Airway epithelial cell (primary cell): Measurements from ENCODE around the gene VAMP5. TPM values are rescaled to one million over a fixed set of nuclear protein-coding genes. Genes with fewer than 3 reads are reported as not detected.

Experiments used
- total RNA-seq: library from RNA; depleted of rRNA; stranded (reverse); fragments of >200 nt; gene quantifications from 2 replicates; pipeline ENCODE4 v1.2.3, GENCODE V29; 2015

The VAMP5 gene
- total RNA-seq, result 1.9 and 2.3 TPM in 2 replicates

GRCh38 chr2:85584354-85584856, at the start of gene VAMP5:
Gene VAMP5 (plus strand): TSS chr2:85584431. CDS start chr2:85584491, 60 bp downstream.

GRCh38 chr2:85538507-85539360, 45.5 kb upstream of the VAMP5 start, which contains the start of gene MAT2A:
Gene MAT2A (plus strand): TSS chr2:85539168. CDS start chr2:85539288, 120 bp downstream.

GRCh38 chr2:85561280-85562212, 22.7 kb upstream of the VAMP5 start, which contains the start of gene GGCX:
Gene GGCX (minus strand): TSS chr2:85561493. CDS start chr2:85561428, 65 bp downstream.

GRCh38 chr2:85577386-85578242, 6.6 kb upstream of the VAMP5 start, which contains the start of gene VAMP8:
Gene VAMP8 (plus strand): TSS chr2:85577586. CDS start chr2:85577647, 61 bp downstream.

GRCh38 chr2:85595301-85596025, 11.2 kb downstream of the VAMP5 start, which contains the start of gene RNF181:
Gene RNF181 (plus strand): TSS chr2:85595745. CDS start chr2:85595764, 19 bp downstream.

GRCh38 chr2:85602476-85603234, 18.4 kb downstream of the VAMP5 start, which contains the start of gene TMEM150A:
Gene TMEM150A (minus strand): TSS chr2:85602698. CDS start chr2:85601948, 750 bp downstream.

GRCh38 chr2:85611705-85612587, 27.7 kb downstream of the VAMP5 start, which contains the start of gene C2orf68:
Gene C2orf68 (minus strand): TSS chr2:85612066. CDS start chr2:85611984, 82 bp downstream.

Other genes with a start within 250 kb of the VAMP5 start
- gene RETSAT, start 229.9 kb upstream of the VAMP5 start, total RNA-seq, result 51.7 and 52.9 TPM in 2 replicates
- 11.4 and 13.3 TPM in 2 replicates for gene ELMOD3, start 229.7 kb upstream of the VAMP5 start, total RNA-seq
- 400 and 475 TPM in 2 replicates for gene CAPG, start 174.1 kb upstream of the VAMP5 start, total RNA-seq
- gene SH2D6, start 165.7 kb upstream of the VAMP5 start, total RNA-seq, result not detected in 2 replicates
- 60.4 and 67.8 TPM in 2 replicates for gene MAT2A, start 45.3 kb upstream of the VAMP5 start, total RNA-seq
- gene GGCX, start 22.9 kb upstream of the VAMP5 start, total RNA-seq, result 40.3 and 48.2 TPM in 2 replicates
- 140 and 150 TPM in 2 replicates for gene VAMP8, start 6.8 kb upstream of the VAMP5 start, total RNA-seq
- gene RNF181, start 11.3 kb downstream of the VAMP5 start, total RNA-seq, result 143 and 206 TPM in 2 replicates
- 9.9 and 14.6 TPM in 2 replicates for gene TMEM150A, start 18.3 kb downstream of the VAMP5 start, total RNA-seq
- gene C2orf68, start 27.6 kb downstream of the VAMP5 start, total RNA-seq, result 11.7 and 12.4 TPM in 2 replicates
- 66.4 and 71.3 TPM in 2 replicates for gene USP39, start 31.8 kb downstream of the VAMP5 start, total RNA-seq
- 0.46 and 0.56 TPM in 2 replicates for gene SFTPB, start 83.8 kb downstream of the VAMP5 start, total RNA-seq
- not detected in 2 replicates for gene GNLY, start 109.9 kb downstream of the VAMP5 start, total RNA-seq
- gene ATOH8, start 169.6 kb downstream of the VAMP5 start, total RNA-seq, result 0.05 and 0.07 TPM in 2 replicates